ENCODE results near the gene ABTB1.

GRCh38 chr3:127666676-127667075 lies 6.1 kb upstream of the ABTB1 start:
- TF ChIP-seq, protein P1, sequence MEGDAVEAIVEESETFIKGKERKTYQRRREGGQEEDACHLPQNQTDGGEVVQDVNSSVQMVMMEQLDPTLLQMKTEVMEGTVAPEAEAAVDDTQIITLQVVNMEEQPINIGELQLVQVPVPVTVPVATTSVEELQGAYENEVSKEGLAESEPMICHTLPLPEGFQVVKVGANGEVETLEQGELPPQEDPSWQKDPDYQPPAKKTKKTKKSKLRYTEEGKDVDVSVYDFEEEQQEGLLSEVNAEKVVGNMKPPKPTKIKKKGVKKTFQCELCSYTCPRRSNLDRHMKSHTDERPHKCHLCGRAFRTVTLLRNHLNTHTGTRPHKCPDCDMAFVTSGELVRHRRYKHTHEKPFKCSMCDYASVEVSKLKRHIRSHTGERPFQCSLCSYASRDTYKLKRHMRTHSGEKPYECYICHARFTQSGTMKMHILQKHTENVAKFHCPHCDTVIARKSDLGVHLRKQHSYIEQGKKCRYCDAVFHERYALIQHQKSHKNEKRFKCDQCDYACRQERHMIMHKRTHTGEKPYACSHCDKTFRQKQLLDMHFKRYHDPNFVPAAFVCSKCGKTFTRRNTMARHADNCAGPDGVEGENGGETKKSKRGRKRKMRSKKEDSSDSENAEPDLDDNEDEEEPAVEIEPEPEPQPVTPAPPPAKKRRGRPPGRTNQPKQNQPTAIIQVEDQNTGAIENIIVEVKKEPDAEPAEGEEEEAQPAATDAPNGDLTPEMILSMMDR (IDR thresholded peaks at IDR 0.05) = no peak
- TF ChIP-seq POLR2A (IDR thresholded peaks at IDR 0.05) = no peak

Measured in ovary (tissue), 3 donors.